ENCODE measurements around the gene CCDC78.
"Not testable (repeated sequence)": the region's sequence is repeated elsewhere in the genome, so short reads cannot be mapped to it uniquely, and the experiment has no call there.

Gene CCDC78

GRCh38 chr16:760545-761343 lies 34.5 kb upstream of the CCDC78 start, which contains the start of gene MSLN:
Gene MSLN, plus strand, starts transcription at chr16:760734. Its CDS starts 1,947 bp downstream, at chr16:762681.
- no peak for DNase-seq

GRCh38 chr16:760065-760464 lies 33.8 kb upstream of the CCDC78 start:
- no peak for DNase-seq

GRCh38 chr16:759110-759910 lies 33.1 kb upstream of the CCDC78 start:
- no peak for DNase-seq

GRCh38 chr16:756428-756827 lies 30.2 kb upstream of the CCDC78 start:
- no peak for DNase-seq

GRCh38 chr16:754656-755055 lies 28.4 kb upstream of the CCDC78 start:
- no peak for DNase-seq

GRCh38 chr16:754121-754607 lies 27.9 kb upstream of the CCDC78 start:
- DNase-seq: not testable (repeated sequence)

- no peak for DNase-seq
Measured at GRCh38 chr16:752007-752312, 25.7 kb upstream of the CCDC78 start.

GRCh38 chr16:751152-752006 lies 25.1 kb upstream of the CCDC78 start:
- DNase-seq: no peak

GRCh38 chr16:750485-750884 lies 24.2 kb upstream of the CCDC78 start:
- DNase-seq: no peak

- no peak for DNase-seq
Measured at GRCh38 chr16:749010-749409, 22.8 kb upstream of the CCDC78 start.

- DNase-seq: no peak
Measured at GRCh38 chr16:747978-748746, 21.9 kb upstream of the CCDC78 start.

GRCh38 chr16:746637-747036 lies 20.4 kb upstream of the CCDC78 start:
- DNase-seq: no peak

- DNase-seq: no peak
Measured at GRCh38 chr16:745739-746138, 19.5 kb upstream of the CCDC78 start.

- no peak for DNase-seq
Measured at GRCh38 chr16:743794-744500, 17.7 kb upstream of the CCDC78 start.

- not testable (repeated sequence) for DNase-seq
Measured at GRCh38 chr16:742894-743293, 16.7 kb upstream of the CCDC78 start.

- no peak for DNase-seq
Measured at GRCh38 chr16:741986-742629, 15.9 kb upstream of the CCDC78 start.

- peak; percentile 90 for DNase-seq
Measured at GRCh38 chr16:740764-741505, 14.7 kb upstream of the CCDC78 start, which contains the start of gene CIAO3. Gene CIAO3, minus strand, starts transcription at chr16:740997. Its CDS starts 12 bp downstream, at chr16:740985.

GRCh38 chr16:740459-740763 lies 14.2 kb upstream of the CCDC78 start:
- DNase-seq: no peak

- DNase-seq: no peak
Measured at GRCh38 chr16:739560-740458, 13.6 kb upstream of the CCDC78 start.

Measured in activated T-cell treated with anti-CD3 and anti-CD28 coated beads for 4 hours (primary cell).